ENCODE results near the gene SSBP2. TPM values are rescaled to one million over a fixed set of nuclear protein-coding genes. Genes with fewer than 3 reads are reported as not detected.

Gene SSBP2
- total RNA-seq, 1 experiment from 2014 or later, result 5.2 TPM

DNA sequence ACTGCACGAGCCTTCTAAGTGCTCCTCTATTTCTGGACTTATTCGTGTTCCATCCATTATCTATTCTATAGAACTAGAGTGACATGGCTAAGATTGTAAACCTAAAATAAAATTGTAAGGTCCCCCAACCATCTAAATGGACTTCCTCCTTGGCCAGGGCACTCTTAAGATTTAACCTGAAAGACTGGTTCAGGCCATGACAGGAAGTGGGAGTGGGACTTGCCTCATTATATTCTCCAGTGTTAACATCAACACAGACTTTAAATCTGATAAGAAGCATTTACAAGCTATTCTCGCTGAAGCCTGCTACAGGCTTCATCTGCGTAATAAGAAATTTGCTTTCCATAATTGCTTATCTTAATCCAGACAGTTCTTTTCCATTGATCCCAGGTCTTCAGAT is 117.0 kb downstream of the SSBP2 start:
- TF ChIP-seq EGR1 (IDR thresholded peaks at IDR 0.05; ENCODE audit: low read depth), result no peak
- no peak for TF ChIP-seq RAD21 (IDR thresholded peaks at IDR 0.05; ENCODE audit: low read depth)
- TF ChIP-seq, protein P1, sequence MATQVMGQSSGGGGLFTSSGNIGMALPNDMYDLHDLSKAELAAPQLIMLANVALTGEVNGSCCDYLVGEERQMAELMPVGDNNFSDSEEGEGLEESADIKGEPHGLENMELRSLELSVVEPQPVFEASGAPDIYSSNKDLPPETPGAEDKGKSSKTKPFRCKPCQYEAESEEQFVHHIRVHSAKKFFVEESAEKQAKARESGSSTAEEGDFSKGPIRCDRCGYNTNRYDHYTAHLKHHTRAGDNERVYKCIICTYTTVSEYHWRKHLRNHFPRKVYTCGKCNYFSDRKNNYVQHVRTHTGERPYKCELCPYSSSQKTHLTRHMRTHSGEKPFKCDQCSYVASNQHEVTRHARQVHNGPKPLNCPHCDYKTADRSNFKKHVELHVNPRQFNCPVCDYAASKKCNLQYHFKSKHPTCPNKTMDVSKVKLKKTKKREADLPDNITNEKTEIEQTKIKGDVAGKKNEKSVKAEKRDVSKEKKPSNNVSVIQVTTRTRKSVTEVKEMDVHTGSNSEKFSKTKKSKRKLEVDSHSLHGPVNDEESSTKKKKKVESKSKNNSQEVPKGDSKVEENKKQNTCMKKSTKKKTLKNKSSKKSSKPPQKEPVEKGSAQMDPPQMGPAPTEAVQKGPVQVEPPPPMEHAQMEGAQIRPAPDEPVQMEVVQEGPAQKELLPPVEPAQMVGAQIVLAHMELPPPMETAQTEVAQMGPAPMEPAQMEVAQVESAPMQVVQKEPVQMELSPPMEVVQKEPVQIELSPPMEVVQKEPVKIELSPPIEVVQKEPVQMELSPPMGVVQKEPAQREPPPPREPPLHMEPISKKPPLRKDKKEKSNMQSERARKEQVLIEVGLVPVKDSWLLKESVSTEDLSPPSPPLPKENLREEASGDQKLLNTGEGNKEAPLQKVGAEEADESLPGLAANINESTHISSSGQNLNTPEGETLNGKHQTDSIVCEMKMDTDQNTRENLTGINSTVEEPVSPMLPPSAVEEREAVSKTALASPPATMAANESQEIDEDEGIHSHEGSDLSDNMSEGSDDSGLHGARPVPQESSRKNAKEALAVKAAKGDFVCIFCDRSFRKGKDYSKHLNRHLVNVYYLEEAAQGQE (IDR thresholded peaks at IDR 0.05; ENCODE audit: low read depth), result no peak
- TF ChIP-seq POLR2AphosphoS5 (IDR thresholded peaks at IDR 0.05; ENCODE audit: low read depth, low read length), result no peak
- TF ChIP-seq ELF1 (IDR thresholded peaks at IDR 0.05; ENCODE audit: borderline replicate concordance, low read depth), result no peak
- TF ChIP-seq CBX3 (IDR thresholded peaks at IDR 0.05; ENCODE audit: low read depth), result no peak
- TF ChIP-seq ZFX (IDR thresholded peaks at IDR 0.05), result no peak
- no peak for TF ChIP-seq CTCF (IDR thresholded peaks at IDR 0.05 in 2 of 3, conservative IDR thresholded peaks at IDR 0.05 in 1 of 3; ENCODE audit: borderline replicate concordance in 1 of 3, insufficient read depth in 1 of 3, low read depth in 2 of 3, low read length in 2 of 3)
- no peak for TF ChIP-seq ZNF274 (IDR thresholded peaks at IDR 0.05; ENCODE audit: low read depth, low read length)
- no peak for TF ChIP-seq EZH2phosphoT487 (IDR thresholded peaks at IDR 0.05; ENCODE audit: borderline replicate concordance)
- Histone ChIP-seq H3K79me2 (ENCODE audit: insufficient read depth, low read length) (no peaks in the 10 kb centered on the region), H3K27me3 (ENCODE audit: insufficient read depth, low read length) (no peaks in the 10 kb centered on the region), H4K20me1 (ENCODE audit: insufficient read depth) (no peaks in the 10 kb centered on the region), H3K9ac (ENCODE audit: low read length) (no peak overlapping the region), H3K4me2 (ENCODE audit: low read length) (no peak overlapping the region), H3K27ac (ENCODE audit: low read depth, low read length) (no peak overlapping the region), H3K9me2 (ENCODE audit: insufficient read depth) (no peaks in the 10 kb centered on the region), H3K36me3 (ENCODE audit: control insufficient read depth in 1 of 2, insufficient read depth in 2 of 2, low read length in 2 of 2) (no peaks in the 10 kb centered on the region), H2AFZ (ENCODE audit: low read depth, low read length, poor library complexity, severe bottlenecking) (no peak overlapping the region), H3K4me3 (replicated peaks in 1 of 2; ENCODE audit: low read depth in 1 of 2, low read length in 2 of 2) (no peak overlapping the region), H3K9me3 (ENCODE audit: control insufficient read depth in 1 of 2, insufficient read depth in 1 of 2, low read depth in 1 of 2, low read length in 2 of 2) (no peaks in the 10 kb centered on the region), H3K4me1 (ENCODE audit: control insufficient read depth in 1 of 2, insufficient read depth in 2 of 2, low read length in 2 of 2) (no peaks in the 10 kb centered on the region)
- ChIA-PET POLR2A (no interaction called here), RAD21 (ENCODE audit: low non-redundant PET in 1 of 2, low total read pairs in 2 of 2, uncharacterized antibody in 2 of 2, unreplicated experiment in 2 of 2) (no interaction called here), CTCF (no interaction called here)
- no TSS peak for BruUV-seq (replicated peaks)
- intact Hi-C loops (cut with micrococcal nuclease), result no loop called here
- DNase-seq (ENCODE audit: low read depth, low spot score) (no peak), ATAC-seq (no peak)

Measured in HCT116 (cell line).